H1 (cell line): Measurements from ENCODE around the gene OR6K2. TPM values are rescaled to one million over a fixed set of nuclear protein-coding genes. Genes with fewer than 3 reads are reported as not detected.

Experiments used
- CHD2 ChIP-seq: IDR thresholded peaks from 2 replicates; pipeline ENCODE4 v1.6.1; 2012; ENCODE audit warnings: low read length, improper control_type of control experiment
- CTBP2 ChIP-seq: IDR thresholded peaks from 2 replicates; pipeline ENCODE4 v1.7.0; 2011; ENCODE audit warnings: borderline replicate concordance, mild to moderate bottlenecking, moderate library complexity, mixed read lengths, low read length; ENCODE audit not compliant: insufficient read depth, insufficient read length
- KDM5A ChIP-seq: fragments of 200-600 bp; IDR thresholded peaks from 2 replicates; pipeline ENCODE4 v1.7.1; 2012; ENCODE audit warnings: mild to moderate bottlenecking, low read length, inconsistent platforms, mixed read lengths
- RBBP5 ChIP-seq: IDR thresholded peaks from 2 replicates; pipeline ENCODE4 v1.7.1; 2012; ENCODE audit warnings: low read depth, mild to moderate bottlenecking, inconsistent platforms, low read length, moderate library complexity, borderline replicate concordance
- RFX5 ChIP-seq: IDR thresholded peaks from 2 replicates; pipeline ENCODE4 v1.6.1; 2011; ENCODE audit warnings: low read depth, low read length, improper control_type of control experiment, borderline replicate concordance
- RNF2 ChIP-seq: fragments of 200-900, 300-1000 bp; sonication (generic); IDR thresholded peaks from 2 replicates; pipeline ENCODE4 v1.7.1; 2016; ENCODE audit warnings: borderline replicate concordance, low read depth, mild to moderate bottlenecking, antibody characterized with exemption, low read length; ENCODE audit not compliant: poor library complexity, severe bottlenecking; ENCODE audit errors: missing control alignments
- RXRA ChIP-seq: IDR thresholded peaks from 2 replicates; pipeline ENCODE4 v1.6.1; 2011; ENCODE audit warnings: low read depth, mild to moderate bottlenecking, low read length, moderate library complexity; ENCODE audit not compliant: insufficient read depth
- SP1 ChIP-seq: IDR thresholded peaks from 2 replicates; pipeline ENCODE4 v1.6.1; 2011; ENCODE audit warnings: low read depth, low read length
- SRF ChIP-seq: IDR thresholded peaks from 2 replicates; pipeline ENCODE4 v1.6.1; 2011; ENCODE audit warnings: mild to moderate bottlenecking, low read depth, low read length, moderate library complexity
- TAF7 ChIP-seq: optimal IDR thresholded peaks from 2 replicates; pipeline ENCODE3; 2011; ENCODE audit warnings: low read depth, mild to moderate bottlenecking, inconsistent platforms, low read length, moderate library complexity, borderline replicate concordance
- polyA plus RNA-seq, 7 experiments: library from polyadenylated mRNA; depleted of rRNA in 3 of 7; stranded (reverse) in 5 of 7; unstranded in 2 of 7; fragments of >200 nt in 5 of 7; fragments of 200-250 nt in 2 of 7; gene quantifications; 1 replicate in 5 of 7; 2 replicates in 1 of 7; 4 replicates in 1 of 7; pipeline versions ENCODE4 v1.2.1 to v1.2.3, GENCODE V29; 2011 to 2013; ENCODE audit warnings: missing spikeins in 2 of 7, mixed read lengths in 2 of 7
- total RNA-seq: library from RNA; stranded (reverse); fragmentation: NEBNext Ultra II Directional; extraction: Animal tissue kit (Norgen Biotek cat#: 25700); gene quantifications from 2 replicates; pipeline ENCODE4 v1.2.1, GENCODE V29; 2021

OR6K2 gene
- total and polyA plus RNA-seq, 2 of the 8 experiments (the other 6 are each of a cell fraction or from before 2014, with no cell fraction given) = not detected

GRCh38 chr1:158719664-158720063, 19.2 kb upstream of the OR6K2 start (continued):
- no peak for TF ChIP-seq CTBP2
- TF ChIP-seq CHD2 = no peak
- TF ChIP-seq RBBP5 = no peak
- TF ChIP-seq KDM5A = no peak
- TF ChIP-seq SRF = no peak
- TF ChIP-seq RFX5 = no peak
- TF ChIP-seq RNF2 = no peak
- no peak for TF ChIP-seq RXRA
- TF ChIP-seq SP1 = no peak
- TF ChIP-seq TAF7 = no peak
